ENCODE results near the gene MAPK8. TPM values are rescaled to one million over a fixed set of nuclear protein-coding genes. Genes with fewer than 3 reads are reported as not detected.

Gene MAPK8
- total RNA-seq, 1 donor from 2014 or later, result 47.9 TPM

GRCh38 chr10:48282829-48283228 is 23.6 kb upstream of the MAPK8 start:
- TF ChIP-seq, protein P1, sequence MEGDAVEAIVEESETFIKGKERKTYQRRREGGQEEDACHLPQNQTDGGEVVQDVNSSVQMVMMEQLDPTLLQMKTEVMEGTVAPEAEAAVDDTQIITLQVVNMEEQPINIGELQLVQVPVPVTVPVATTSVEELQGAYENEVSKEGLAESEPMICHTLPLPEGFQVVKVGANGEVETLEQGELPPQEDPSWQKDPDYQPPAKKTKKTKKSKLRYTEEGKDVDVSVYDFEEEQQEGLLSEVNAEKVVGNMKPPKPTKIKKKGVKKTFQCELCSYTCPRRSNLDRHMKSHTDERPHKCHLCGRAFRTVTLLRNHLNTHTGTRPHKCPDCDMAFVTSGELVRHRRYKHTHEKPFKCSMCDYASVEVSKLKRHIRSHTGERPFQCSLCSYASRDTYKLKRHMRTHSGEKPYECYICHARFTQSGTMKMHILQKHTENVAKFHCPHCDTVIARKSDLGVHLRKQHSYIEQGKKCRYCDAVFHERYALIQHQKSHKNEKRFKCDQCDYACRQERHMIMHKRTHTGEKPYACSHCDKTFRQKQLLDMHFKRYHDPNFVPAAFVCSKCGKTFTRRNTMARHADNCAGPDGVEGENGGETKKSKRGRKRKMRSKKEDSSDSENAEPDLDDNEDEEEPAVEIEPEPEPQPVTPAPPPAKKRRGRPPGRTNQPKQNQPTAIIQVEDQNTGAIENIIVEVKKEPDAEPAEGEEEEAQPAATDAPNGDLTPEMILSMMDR (IDR thresholded peaks at IDR 0.05), result no peak
- Histone ChIP-seq H3K4me1 (no peaks in the 10 kb centered on the region), H3K9me3 (peaks cover 3% of the 10 kb centered on the region), H3K36me3 (no peaks in the 10 kb centered on the region), H3K4me3 (no peak overlapping the region), H3K27me3 (ENCODE audit: low read depth) (peaks cover 4% of the 10 kb centered on the region), H3K27ac (no peak overlapping the region)
- ATAC-seq (no peak), DNase-seq (no peak)
- intact Hi-C loops (cut with DNase I), result no loop called here

GRCh38 chr10:48284002-48284546 is 22.4 kb upstream of the MAPK8 start:
- Histone ChIP-seq H3K9me3 (peaks cover 3% of the 10 kb centered on the region), H3K4me1 (no peaks in the 10 kb centered on the region), H3K27me3 (ENCODE audit: low read depth) (peaks cover 4% of the 10 kb centered on the region), H3K36me3 (no peaks in the 10 kb centered on the region), H3K4me3 (no peak overlapping the region), H3K27ac (no peak overlapping the region)
- DNase-seq (no peak), ATAC-seq (no peak)
- TF ChIP-seq, protein P1 (IDR thresholded peaks at IDR 0.05), result no peak
- intact Hi-C loops (cut with DNase I), result no loop called here

DNA sequence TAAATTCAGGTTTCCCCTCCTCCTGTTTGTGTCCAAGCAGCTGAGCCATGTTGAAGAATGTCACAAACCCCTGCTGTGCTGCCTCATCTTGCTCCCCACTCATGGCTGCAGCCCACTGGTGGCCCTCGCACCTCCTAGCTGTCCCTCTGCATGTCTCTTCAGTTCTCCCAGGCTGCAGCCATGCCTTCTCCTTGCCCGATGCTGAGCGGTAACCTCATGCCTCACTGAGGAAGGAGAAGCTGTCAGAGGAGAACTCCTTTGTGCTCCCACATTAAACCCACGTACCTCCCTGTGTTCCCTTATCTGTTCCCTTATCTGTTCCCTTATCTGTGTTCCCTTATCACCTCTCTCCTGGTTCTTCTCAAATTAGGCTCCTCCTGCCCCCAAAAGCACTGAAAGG is 21.7 kb upstream of the MAPK8 start:
- Histone ChIP-seq H3K9me3 (peaks cover 3% of the 10 kb centered on the region), H3K36me3 (no peaks in the 10 kb centered on the region), H3K27ac (no peak overlapping the region), H3K27me3 (ENCODE audit: low read depth) (peaks cover 4% of the 10 kb centered on the region), H3K4me1 (peaks cover 5% of the 10 kb centered on the region), H3K4me3 (no peak overlapping the region)
- ATAC-seq (no peak), DNase-seq (no peak)
- TF ChIP-seq, protein P1 (IDR thresholded peaks at IDR 0.05), result no peak
- intact Hi-C loops (cut with DNase I), result no loop called here

DNA sequence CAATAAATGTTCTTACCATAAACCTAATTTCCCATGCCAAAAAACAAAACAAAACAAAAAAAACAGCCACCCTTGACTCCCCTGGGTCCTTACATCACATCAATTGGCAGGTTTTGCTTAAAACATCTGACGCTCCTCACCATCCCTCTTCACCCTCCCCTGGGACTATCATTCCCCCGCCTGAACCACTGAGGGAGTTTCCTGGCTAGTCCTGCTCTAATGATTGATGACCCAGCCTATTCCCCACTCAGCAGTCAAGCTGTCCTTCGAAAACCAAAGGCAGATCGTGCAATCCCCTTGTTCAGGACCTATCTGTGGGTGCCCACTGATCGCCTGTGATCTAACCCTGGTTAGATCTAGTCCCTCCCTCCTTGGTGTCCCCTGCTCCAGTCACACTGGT is 20.8 kb upstream of the MAPK8 start:
- peaks cover 7% of the 10 kb centered on the region for H3K4me1 ChIP-seq
- H3K9me3 ChIP-seq, result peaks cover 3% of the 10 kb centered on the region
- DNase-seq, result no peak
- H3K27me3 ChIP-seq (ENCODE audit: low read depth), result peaks cover 4% of the 10 kb centered on the region
- H3K36me3 ChIP-seq, result no peaks in the 10 kb centered on the region
- H3K4me3 ChIP-seq, result no peak overlapping the region
- no peak overlapping the region for H3K27ac ChIP-seq
- TF ChIP-seq, protein P1 (IDR thresholded peaks at IDR 0.05), result no peak
- ATAC-seq, result no peak
- intact Hi-C loops (cut with DNase I), result no loop called here

DNA sequence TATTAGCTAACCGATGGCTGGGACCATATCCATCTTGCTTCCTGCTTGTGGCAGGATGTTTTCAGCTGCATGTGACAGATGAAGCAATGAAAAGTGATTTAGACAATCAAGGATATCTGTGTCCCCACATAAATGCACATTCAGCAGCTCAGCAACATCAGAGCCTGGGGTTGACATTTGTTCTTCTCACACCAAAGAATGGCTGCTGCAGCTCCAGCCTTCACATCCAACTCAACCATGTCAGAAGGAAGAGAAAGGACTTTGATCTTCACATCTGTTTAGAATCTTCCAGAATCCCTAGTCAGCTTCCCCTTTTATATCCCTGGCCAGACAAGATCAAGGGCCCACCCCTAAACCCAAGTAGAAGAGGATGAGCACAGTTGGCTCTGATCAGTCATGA is 20.1 kb upstream of the MAPK8 start:
- peaks cover 7% of the 10 kb centered on the region for H3K4me1 ChIP-seq
- no peak for DNase-seq
- ATAC-seq, result no peak
- H3K27ac ChIP-seq, result no peak overlapping the region
- peaks cover 4% of the 10 kb centered on the region for H3K27me3 ChIP-seq (ENCODE audit: low read depth)
- no peaks in the 10 kb centered on the region for H3K36me3 ChIP-seq
- intact Hi-C loops (cut with DNase I), result no loop called here
- TF ChIP-seq, protein P1 (IDR thresholded peaks at IDR 0.05), result no peak
- H3K4me3 ChIP-seq, result no peak overlapping the region
- H3K9me3 ChIP-seq, result peaks cover 3% of the 10 kb centered on the region

Measured in lower lobe of right lung (tissue), 2 donors.